Uterus (tissue), 4 donors: ENCODE results near the gene BST1. TPM values are rescaled to one million over a fixed set of nuclear protein-coding genes. Genes with fewer than 3 reads are reported as not detected.

Experiments used
- DNase-seq, 2 donors: peaks; one replicate each; pipeline ENCODE4 v3.0.0-alpha.2; 2019 to 2020
- H3K27ac ChIP-seq, 2 donors: fragments of 200-600 bp; sonication (generic); 1 replicate in 1 of 2; 2 replicates in 1 of 2; pipeline ENCODE4 v1.5.1; 2016 to 2018
- H3K27me3 ChIP-seq, 2 donors: fragments of 200-600 bp; sonication (generic); one replicate each; pipeline ENCODE4 v1.5.1; 2018 to 2019; ENCODE audit warnings: control low read depth in 1 of 2
- H3K36me3 ChIP-seq, 2 donors: fragments of 200-600 bp; sonication (generic); one replicate each; pipeline ENCODE4 v1.5.1; 2019; ENCODE audit warnings: control low read depth in 1 of 2
- H3K4me1 ChIP-seq, 2 donors: fragments of 200-600 bp; sonication (generic); one replicate each; pipeline ENCODE4 v1.5.1; 2018 to 2019; ENCODE audit warnings: control low read depth in 1 of 2
- H3K4me3 ChIP-seq, 2 donors: fragments of 200-600 bp; sonication (generic); 1 replicate in 1 of 2; 2 replicates in 1 of 2; pipeline ENCODE4 v1.5.1; 2018 to 2019; ENCODE audit warnings: mild to moderate bottlenecking in 1 of 2
- H3K9me3 ChIP-seq, 2 donors: fragments of 200-600 bp; sonication (generic); one replicate each; pipeline ENCODE4 v1.5.1; 2019; ENCODE audit warnings: control low read depth in 1 of 2
- POLR2A ChIP-seq, 2 donors: fragments of 450-650 bp; IDR thresholded peaks; one replicate each; pipeline ENCODE4 v1.6.1; 2016; ENCODE audit warnings: antibody characterized with exemption in 2 of 2, mild to moderate bottlenecking in 1 of 2, moderate library complexity in 1 of 2
- intact Hi-C: fragments of 100-400 bp; cut with DNase I; formaldehyde crosslinking; loops from one replicate; pipeline ENCODE4 v1.15.1; 2023; ENCODE audit warnings: low total_unique reads
- total RNA-seq, 4 donors: library from RNA; depleted of rRNA in 3 of 4; stranded (reverse); fragments of >200 nt in 3 of 4; gene quantifications; one replicate each; pipeline versions ENCODE4 v1.1.0 to v1.2.4, GENCODE V29; 2014 to 2023
- TF ChIP-seq, protein P1 (sequence below), 4 experiments: fragments of 200-600 bp in 2 of 4; fragments of 450-650 bp in 2 of 4; sonication (generic) in 2 of 4; IDR thresholded peaks; one replicate each; pipeline ENCODE4 v1.5.1; 2016 to 2019; ENCODE audit warnings: antibody characterized with exemption in 4 of 4, mild to moderate bottlenecking in 2 of 4, moderate library complexity in 1 of 4
- donor health status: DM: yes; HTN: yes; CAD: no.

The BST1 gene
- total RNA-seq, 4 donors from 2014 or later = 1.5 to 11.4 (median 7.7) TPM; not detected in 1

DNA sequence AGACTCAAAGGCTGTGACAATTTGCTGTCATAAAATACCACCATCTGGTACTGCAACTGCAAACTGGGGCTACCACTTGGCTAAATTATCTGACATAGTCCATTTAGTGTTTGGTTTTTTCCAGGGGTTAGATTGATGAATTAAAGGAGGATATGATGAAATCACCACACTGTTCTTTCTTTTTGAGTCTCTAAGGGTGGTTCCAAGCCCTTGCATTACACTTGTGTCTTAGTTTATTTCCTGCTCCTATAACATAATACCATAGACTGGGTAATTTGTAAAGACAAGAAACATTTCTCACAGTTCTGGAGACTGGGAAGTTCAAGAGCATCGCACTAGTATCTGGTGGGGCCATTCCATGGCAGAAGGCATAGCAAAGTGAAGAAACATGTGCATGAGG lies 43.2 kb downstream of the BST1 start:
- no peaks in the 10 kb centered on the region for H3K9me3 ChIP-seq
- no peak for TF ChIP-seq POLR2A (IDR thresholded peaks at IDR 0.05)
- TF ChIP-seq, protein P1, sequence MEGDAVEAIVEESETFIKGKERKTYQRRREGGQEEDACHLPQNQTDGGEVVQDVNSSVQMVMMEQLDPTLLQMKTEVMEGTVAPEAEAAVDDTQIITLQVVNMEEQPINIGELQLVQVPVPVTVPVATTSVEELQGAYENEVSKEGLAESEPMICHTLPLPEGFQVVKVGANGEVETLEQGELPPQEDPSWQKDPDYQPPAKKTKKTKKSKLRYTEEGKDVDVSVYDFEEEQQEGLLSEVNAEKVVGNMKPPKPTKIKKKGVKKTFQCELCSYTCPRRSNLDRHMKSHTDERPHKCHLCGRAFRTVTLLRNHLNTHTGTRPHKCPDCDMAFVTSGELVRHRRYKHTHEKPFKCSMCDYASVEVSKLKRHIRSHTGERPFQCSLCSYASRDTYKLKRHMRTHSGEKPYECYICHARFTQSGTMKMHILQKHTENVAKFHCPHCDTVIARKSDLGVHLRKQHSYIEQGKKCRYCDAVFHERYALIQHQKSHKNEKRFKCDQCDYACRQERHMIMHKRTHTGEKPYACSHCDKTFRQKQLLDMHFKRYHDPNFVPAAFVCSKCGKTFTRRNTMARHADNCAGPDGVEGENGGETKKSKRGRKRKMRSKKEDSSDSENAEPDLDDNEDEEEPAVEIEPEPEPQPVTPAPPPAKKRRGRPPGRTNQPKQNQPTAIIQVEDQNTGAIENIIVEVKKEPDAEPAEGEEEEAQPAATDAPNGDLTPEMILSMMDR (IDR thresholded peaks at IDR 0.05) = no peak
- intact Hi-C loops = no loop called here
- no peaks in the 10 kb centered on the region for H3K27me3 ChIP-seq
- no peak overlapping the region for H3K27ac ChIP-seq
- no peak overlapping the region for H3K4me3 ChIP-seq
- H3K4me1 ChIP-seq = no peaks in the 10 kb centered on the region
- no peaks in the 10 kb centered on the region for H3K36me3 ChIP-seq
- DNase-seq = no peak

DNA sequence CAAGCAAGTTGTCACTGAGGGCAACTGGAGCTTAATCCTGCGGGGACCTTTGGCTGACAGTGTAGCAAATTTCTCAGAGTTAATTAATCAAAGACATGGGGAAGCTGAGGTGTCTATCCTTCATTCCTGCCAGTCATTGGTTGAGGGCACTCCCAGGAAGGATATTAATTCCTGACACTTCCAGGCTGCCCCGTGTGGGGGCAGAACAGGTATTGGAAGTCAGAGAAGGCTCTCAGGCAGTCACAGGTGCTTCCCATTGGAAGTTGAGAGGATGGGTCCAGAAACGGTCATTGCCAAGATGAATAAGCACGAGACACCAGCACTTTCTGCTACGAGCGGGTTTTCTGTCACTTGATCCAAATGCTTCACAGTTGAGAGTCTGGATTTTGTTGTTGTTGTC lies 46.1 kb downstream of the BST1 start:
- Histone ChIP-seq H3K27ac (no peak overlapping the region), H3K36me3 (no peaks in the 10 kb centered on the region), H3K27me3 (no peaks in the 10 kb centered on the region), H3K9me3 (no peaks in the 10 kb centered on the region), H3K4me3 (no peak overlapping the region), H3K4me1 (no peaks in the 10 kb centered on the region)
- intact Hi-C loops = no loop called here
- no peak for TF ChIP-seq POLR2A (IDR thresholded peaks at IDR 0.05)
- TF ChIP-seq, protein P1 (IDR thresholded peaks at IDR 0.05) = no peak
- DNase-seq = no peak

DNA sequence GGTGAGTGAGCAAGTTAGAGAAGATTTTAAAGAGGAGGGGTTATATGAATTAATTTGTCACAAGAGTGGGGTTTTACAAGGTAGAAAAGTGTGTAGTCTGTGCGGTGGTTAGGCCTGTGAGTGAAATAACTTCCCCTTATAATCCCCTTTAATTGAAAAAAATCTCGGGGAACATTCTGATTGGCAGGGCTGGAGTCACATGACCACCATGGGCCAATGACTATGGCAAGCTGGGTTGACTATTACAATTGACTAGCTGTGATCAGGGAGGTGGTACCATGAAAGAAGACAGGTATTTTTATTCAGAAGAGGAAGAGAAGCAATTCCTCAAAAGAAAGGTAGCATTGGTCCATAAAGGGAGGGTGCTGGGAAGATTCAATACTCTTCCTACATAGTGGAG lies 48.3 kb downstream of the BST1 start:
- intact Hi-C loops = no loop called here
- DNase-seq = no peak
- Histone ChIP-seq H3K27ac (no peak overlapping the region), H3K36me3 (no peaks in the 10 kb centered on the region), H3K4me1 (no peaks in the 10 kb centered on the region), H3K9me3 (no peaks in the 10 kb centered on the region), H3K4me3 (no peak overlapping the region), H3K27me3 (no peaks in the 10 kb centered on the region)
- TF ChIP-seq, protein P1 (IDR thresholded peaks at IDR 0.05) = no peak
- TF ChIP-seq POLR2A (IDR thresholded peaks at IDR 0.05) = no peak

DNA sequence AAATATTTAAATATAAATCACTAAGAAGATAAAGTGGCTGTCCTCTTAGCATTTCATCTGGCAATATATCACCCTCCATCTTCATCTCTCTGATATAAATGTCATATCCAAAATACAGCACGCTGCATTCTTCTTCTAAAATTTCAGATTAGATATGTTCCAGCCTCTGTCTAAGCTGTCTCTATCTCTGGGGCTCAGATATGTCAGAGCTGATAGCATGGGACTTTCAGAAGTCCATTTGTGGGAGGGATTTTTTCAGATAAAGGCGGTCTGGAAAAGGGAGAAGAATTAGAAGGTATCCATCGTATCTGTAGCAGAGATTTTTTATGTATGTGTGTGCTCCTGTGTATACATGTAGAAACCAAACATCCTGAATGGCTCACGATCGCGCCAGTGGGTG lies 50.2 kb downstream of the BST1 start:
- no peaks in the 10 kb centered on the region for H3K4me1 ChIP-seq
- no peak overlapping the region for H3K4me3 ChIP-seq
- intact Hi-C loops = no loop called here
- no peaks in the 10 kb centered on the region for H3K9me3 ChIP-seq
- TF ChIP-seq POLR2A (IDR thresholded peaks at IDR 0.05) = no peak
- TF ChIP-seq, protein P1 (IDR thresholded peaks at IDR 0.05) = no peak
- H3K27ac ChIP-seq = no peak overlapping the region
- no peaks in the 10 kb centered on the region for H3K27me3 ChIP-seq
- no peak for DNase-seq
- no peaks in the 10 kb centered on the region for H3K36me3 ChIP-seq

DNA sequence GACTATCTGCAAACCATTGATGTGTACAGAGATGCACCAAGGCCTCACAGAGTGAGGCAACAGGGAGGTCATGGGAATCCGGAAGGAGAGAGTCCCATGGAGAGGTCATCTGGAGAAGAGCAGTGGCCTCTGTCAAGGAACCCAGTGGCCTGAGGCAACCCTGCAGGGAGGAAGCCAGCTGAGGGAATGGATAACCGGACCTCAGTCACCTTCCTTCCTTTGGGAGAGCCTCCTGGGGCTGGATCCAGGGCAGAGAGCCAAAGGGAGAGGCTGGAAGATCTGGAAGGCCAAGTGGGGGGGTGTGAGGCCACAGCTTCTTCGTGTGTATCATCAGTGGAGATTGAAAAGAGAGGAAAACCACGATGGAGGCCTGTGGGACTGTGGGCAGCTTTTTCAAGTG lies 50.9 kb downstream of the BST1 start:
- H3K4me3 ChIP-seq = no peak overlapping the region
- peak; percentile 28 to 31 for DNase-seq
- H3K4me1 ChIP-seq = no peaks in the 10 kb centered on the region
- no peaks in the 10 kb centered on the region for H3K36me3 ChIP-seq
- H3K27ac ChIP-seq = no peak overlapping the region
- intact Hi-C loops = no loop called here
- TF ChIP-seq, protein P1 (IDR thresholded peaks at IDR 0.05) = no peak
- no peak for TF ChIP-seq POLR2A (IDR thresholded peaks at IDR 0.05)
- no peaks in the 10 kb centered on the region for H3K27me3 ChIP-seq
- no peaks in the 10 kb centered on the region for H3K9me3 ChIP-seq
